GM12892 (cell line): ENCODE data around the gene KRT36.

Source experiments
- POLR2A ChIP-seq: IDR thresholded peaks from 2 replicates; pipeline ENCODE4 v1.6.1; 2011; ENCODE audit warnings: low read depth, low read length, control low read depth
- POLR2AphosphoS5 ChIP-seq: IDR thresholded peaks from 2 replicates; pipeline ENCODE4 v1.6.1; 2011; ENCODE audit warnings: low read depth, low read length, control low read depth
- TAF1 ChIP-seq: IDR thresholded peaks from 2 replicates; pipeline ENCODE4 v1.6.1; 2011; ENCODE audit warnings: low read depth, mild to moderate bottlenecking, control low read depth, low read length, borderline replicate concordance

DNA sequence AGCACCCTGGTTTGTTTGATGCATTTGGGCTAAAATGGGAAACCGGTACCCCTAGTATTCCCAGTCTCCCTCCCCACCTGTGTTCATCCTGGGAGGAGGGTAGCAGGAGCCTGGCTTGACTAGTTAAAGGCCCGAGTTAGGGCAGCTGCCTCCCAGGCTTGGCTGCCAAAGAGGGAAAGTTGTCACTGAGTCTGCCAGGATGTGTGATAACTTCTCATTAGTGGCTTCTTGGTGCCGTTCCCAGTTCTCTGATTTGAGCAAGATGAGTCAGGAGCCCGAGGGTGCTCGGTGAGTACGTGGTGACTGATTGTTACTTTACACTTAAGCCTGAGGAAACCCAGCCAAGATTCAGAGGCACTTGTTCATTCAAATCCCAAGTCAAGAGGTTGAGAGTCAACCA, 25.0 kb downstream of the KRT36 start:
- no peak for TF ChIP-seq POLR2A
- TF ChIP-seq TAF1 = no peak
- TF ChIP-seq POLR2AphosphoS5 = no peak
